Panc1 (cell line): ENCODE data around the gene PCMT1. TPM values are rescaled to one million over a fixed set of nuclear protein-coding genes. Genes with fewer than 3 reads are reported as not detected.

Experiments used
- ATAC-seq: fragments of 200-7000 bp; cut with Tn5 transposase; 2 replicates; pipeline ENCODE4 v1.9.1; 2020; ENCODE audit warnings: mild to moderate bottlenecking, moderate library complexity
- BruUV-seq: library from RNA; stranded (reverse); fragments of 400-500 nt; replicated peaks from 2 replicates; lab custom pipeline; 2021; lab: Mats Ljungman, UMichigan
- CTCF ChIA-PET: fragments of 300-600 bp; sonication (Branson Sonifier 250); formaldehyde crosslinking; loops from one replicate; lab custom pipeline; 2022; ENCODE audit warnings: antibody characterized with exemption; lab: Charles Lee
- POLR2A ChIA-PET: fragments of 300-600 bp; sonication (Branson Sonifier 250); formaldehyde crosslinking; loops from one replicate; lab custom pipeline; 2022; ENCODE audit warnings: antibody characterized with exemption; lab: Charles Lee
- DNase-seq: peaks from one replicate; pipeline ENCODE4 v3.0.0-alpha.2; 2010; ENCODE audit warnings: low read depth, low spot score
- H3K27ac ChIP-seq: 2 replicates; pipeline ENCODE4 v1.5.1; 2011; ENCODE audit warnings: mild to moderate bottlenecking, low read length, inconsistent platforms
- H3K27me3 ChIP-seq: fragments of 200-500 bp; sonication (Bioruptor generic); 2 replicates; pipeline ENCODE4 v1.6.0; 2014; ENCODE audit warnings: low read length, inconsistent platforms; ENCODE audit not compliant: control insufficient read depth, insufficient read depth
- H3K36me3 ChIP-seq: fragments of 200-500 bp; sonication (Bioruptor generic); 2 replicates; pipeline ENCODE4 v1.5.1; 2014; ENCODE audit warnings: inconsistent platforms, mild to moderate bottlenecking, low read length, moderate library complexity; ENCODE audit not compliant: control insufficient read depth, insufficient read depth
- H3K4me1 ChIP-seq: 2 replicates; pipeline ENCODE4 v1.5.1; 2011; ENCODE audit warnings: inconsistent platforms, mild to moderate bottlenecking, low read length, moderate library complexity; ENCODE audit not compliant: control insufficient read depth, insufficient read depth
- H3K4me3 ChIP-seq, 2 experiments: 2 replicates each; pipeline ENCODE4 v1.5.1; 2011 to 2012; ENCODE audit warnings: low read depth in 2 of 2, low read length in 2 of 2, mild to moderate bottlenecking in 2 of 2, inconsistent platforms in 1 of 2, moderate library complexity in 1 of 2
- H3K9me3 ChIP-seq: fragments of 200-500 bp; sonication (Bioruptor generic); 2 replicates; pipeline ENCODE4 v1.5.1; 2014; ENCODE audit warnings: low read depth, mild to moderate bottlenecking, inconsistent platforms, low read length, moderate library complexity; ENCODE audit not compliant: control insufficient read depth, insufficient read depth
- CTCF ChIP-seq: fragments of 450-650 bp; IDR thresholded peaks from 2 replicates; pipeline ENCODE4 v1.5.1; 2017; ENCODE audit warnings: mild to moderate bottlenecking
- POLR2AphosphoS5 ChIP-seq: IDR thresholded peaks from 2 replicates; pipeline ENCODE4 v1.6.1; 2012; ENCODE audit warnings: mild to moderate bottlenecking, low read depth, low read length, moderate library complexity
- REST ChIP-seq, 2 experiments: IDR thresholded peaks; 2 replicates each; pipeline ENCODE4 v1.6.1; 2011 to 2012; ENCODE audit warnings: low read depth in 2 of 2, control low read depth in 1 of 2, low read length in 1 of 2, mild to moderate bottlenecking in 1 of 2, moderate library complexity in 1 of 2; ENCODE audit not compliant: insufficient read depth in 1 of 2
- SIN3A ChIP-seq: IDR thresholded peaks from 2 replicates; pipeline ENCODE4 v1.6.1; 2012; ENCODE audit warnings: low read depth, mild to moderate bottlenecking, low read length, moderate library complexity, borderline replicate concordance; ENCODE audit not compliant: insufficient read depth
- TCF7L2 ChIP-seq: IDR thresholded peaks from 2 replicates; pipeline ENCODE4 v1.6.1; 2011; ENCODE audit warnings: mild to moderate bottlenecking, low read depth, low read length, inconsistent platforms
- in situ Hi-C: cut with HindIII; loops from 2 replicates; pipeline ENCODE4 v1.10.0; 2016; ENCODE audit warnings: low sequenced_read_pairs, low pct_unique_long_range_greater_than_20kb
- intact Hi-C: fragments of 100-400 bp; cut with micrococcal nuclease; formaldehyde crosslinking; loops from one replicate; pipeline ENCODE4 v1.10.0; 2022; ENCODE audit not compliant: unreplicated experiment
- total RNA-seq: library from RNA; stranded (reverse); gene quantifications from one replicate; pipeline ENCODE4 v1.2.1, GENCODE V29; 2021; ENCODE audit not compliant: unreplicated experiment

PCMT1 gene
- total RNA-seq, 1 experiment from 2014 or later = 118 TPM

GRCh38 chr6:149771185-149771584, 21.6 kb downstream of the PCMT1 start:
- no peak for DNase-seq
- ChIA-PET CTCF (no interaction called here), POLR2A (no interaction called here)
- BruUV-seq = no TSS peak
- no peak for ATAC-seq
- in situ Hi-C loops (no loop called here), intact Hi-C loops (no loop called here)
- Histone ChIP-seq H3K27me3 (no peaks in the 10 kb centered on the region), H3K4me3 (no peak overlapping the region), H3K4me1 (peaks cover 12% of the 10 kb centered on the region; the same call in 1 of the 2 replicates), H3K9me3 (peaks cover 3% of the 10 kb centered on the region; the same call in 1 of the 2 replicates), H3K36me3 (peaks cover 7% of the 10 kb centered on the region), H3K27ac (no peak overlapping the region)
- TF ChIP-seq CTCF = no peak
- TF ChIP-seq SIN3A = no peak
- no peak for TF ChIP-seq REST (IDR thresholded peaks at IDR 0.05; ENCODE audit: insufficient read depth in 1 of 2, low read depth in 2 of 2, low read length in 1 of 2)
- TF ChIP-seq TCF7L2 = no peak
- no peak for TF ChIP-seq POLR2AphosphoS5

GRCh38 chr6:149771925-149772324, 22.4 kb downstream of the PCMT1 start:
- no peaks in the 10 kb centered on the region for H3K27me3 ChIP-seq
- CTCF ChIA-PET = no interaction called here
- H3K36me3 ChIP-seq = peaks cover 6% of the 10 kb centered on the region; the same call in 1 of the 2 replicates
- POLR2A ChIA-PET = no interaction called here
- DNase-seq (no peak), ATAC-seq (no peak)
- H3K4me3 ChIP-seq = no peak overlapping the region
- no peak for TF ChIP-seq SIN3A
- TF ChIP-seq REST (IDR thresholded peaks at IDR 0.05; ENCODE audit: insufficient read depth in 1 of 2, low read depth in 2 of 2, low read length in 1 of 2) = no peak
- no peak for TF ChIP-seq TCF7L2
- no peak for TF ChIP-seq POLR2AphosphoS5
- no peak for TF ChIP-seq CTCF
- in situ Hi-C loops (no loop called here), intact Hi-C loops (no loop called here)
- peaks cover 6% of the 10 kb centered on the region; the same call in 1 of the 2 replicates for H3K4me1 ChIP-seq
- BruUV-seq = no TSS peak
- no peak overlapping the region for H3K27ac ChIP-seq
- H3K9me3 ChIP-seq = no peaks in the 10 kb centered on the region
